ENCODE measurements around the gene SLC39A11. TPM values are rescaled to one million over a fixed set of nuclear protein-coding genes. Genes with fewer than 3 reads are reported as not detected.
A peak's percentile ranks its signal among the peaks of the same experiment; 100 is the strongest.

The SLC39A11 gene
- polyA plus RNA-seq, 1 of the 3 experiments (the other 2 are of a cell fraction): 23.5 TPM

DNA sequence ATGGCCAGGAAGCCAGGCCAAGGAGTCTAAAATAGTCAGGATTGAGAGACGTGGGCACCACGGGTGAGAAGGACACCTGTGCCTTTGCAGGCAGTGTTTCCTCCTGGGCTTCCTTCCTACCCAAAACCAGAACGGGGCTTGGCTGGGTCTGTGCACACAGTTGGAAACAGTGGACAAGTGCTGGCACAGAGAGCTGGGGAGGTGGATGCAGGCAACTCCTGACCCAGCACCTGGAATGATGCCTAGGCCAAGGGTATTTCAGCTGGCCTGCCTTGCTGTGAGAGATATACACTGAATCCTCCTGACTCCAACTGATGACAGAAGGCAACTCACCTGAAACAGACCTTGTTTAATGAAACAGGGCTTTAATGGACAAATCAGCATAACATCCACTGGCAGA lies 186.2 kb downstream of the SLC39A11 start:
- no peak overlapping the region for H3K27ac ChIP-seq (ENCODE audit: low read depth in 2 of 2, low read length in 1 of 2)
- no peak for TF ChIP-seq NRF1 (IDR thresholded peaks at IDR 0.05; ENCODE audit: low read depth, low read length)
- 89% methylated on average over 3 of the region's 3 CpGs for WGBS (ENCODE audit: low lambda C conversion rate)
- no peaks in the 10 kb centered on the region for H3K9me2 ChIP-seq
- peaks cover 0 to 7% of the 10 kb centered on the region in 2 experiments; a peak in 1 of 4 replicates for H3K4me1 ChIP-seq (ENCODE audit: control insufficient read depth in 1 of 2, insufficient read depth in 2 of 2, low read depth in 1 of 2, low read length in 1 of 2)
- no peaks in the 10 kb centered on the region for H4K20me1 ChIP-seq (ENCODE audit: insufficient read depth)
- H3K4me2 ChIP-seq: no peak overlapping the region
- H3K79me2 ChIP-seq (ENCODE audit: insufficient read depth): no peaks in the 10 kb centered on the region
- POLR2A ChIA-PET: no interaction called here
- CTCF ChIA-PET: interaction anchor here (0.5 kb wide), 1 partner anchor 222 kb away, joined by 3 read pairs; no protein-coding TSS in a partner anchor
- no peak overlapping the region for H2AFZ ChIP-seq (ENCODE audit: low read depth)
- no peak overlapping the region for H3K4me3 ChIP-seq (ENCODE audit: low read depth in 2 of 2, low read length in 1 of 2)
- H3K27me3 ChIP-seq (ENCODE audit: insufficient read depth): no peaks in the 10 kb centered on the region
- H3K9me3 ChIP-seq: no peaks in the 10 kb centered on the region
- DNase-seq: no peak
- no peak overlapping the region for H3K9ac ChIP-seq
- H3F3A ChIP-seq (replicated peaks; ENCODE audit: insufficient read depth): no peaks in the 10 kb centered on the region
- H3K36me3 ChIP-seq (replicated peaks in 1 of 2; ENCODE audit: control insufficient read depth in 1 of 2, insufficient read depth in 2 of 2, low read length in 1 of 2): no peaks in the 10 kb centered on the region

DNA sequence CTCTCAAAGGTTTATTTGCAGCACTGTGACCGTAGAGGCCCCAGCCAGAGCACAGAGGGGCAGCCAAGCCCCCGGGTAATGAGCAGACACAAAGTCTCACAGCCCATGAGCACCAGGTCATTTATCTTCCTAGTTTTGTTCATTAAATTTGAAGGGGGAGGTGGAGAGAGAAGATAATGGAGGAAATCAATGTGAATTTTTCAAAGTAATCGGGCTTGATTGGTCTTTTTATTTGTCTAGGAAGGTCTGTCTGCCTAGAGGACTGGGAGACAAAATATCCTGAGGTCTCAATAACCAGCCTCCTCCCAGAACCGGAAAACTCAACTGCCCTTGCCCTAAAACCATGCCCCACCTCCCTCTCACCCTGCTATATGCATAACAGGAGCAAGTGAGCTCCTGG lies 189.0 kb downstream of the SLC39A11 start:
- WGBS (ENCODE audit: low lambda C conversion rate): 44% methylated on average over 4 of the region's 4 CpGs
- H3K4me3 ChIP-seq (ENCODE audit: low read depth in 2 of 2, low read length in 1 of 2): no peak overlapping the region
- H3K9me3 ChIP-seq: no peaks in the 10 kb centered on the region
- H2AFZ ChIP-seq (ENCODE audit: low read depth): no peak overlapping the region
- no peaks in the 10 kb centered on the region for H3K27me3 ChIP-seq (ENCODE audit: insufficient read depth)
- H3K9ac ChIP-seq: no peak overlapping the region
- peak overlapping the region in 1 of 2 experiments; percentile 45; a peak in 1 of 4 replicates for H3K27ac ChIP-seq (ENCODE audit: low read depth in 2 of 2, low read length in 1 of 2)
- no peaks in the 10 kb centered on the region for H4K20me1 ChIP-seq (ENCODE audit: insufficient read depth)
- CTCF ChIA-PET: no interaction called here
- no peaks in the 10 kb centered on the region for H3K36me3 ChIP-seq (replicated peaks in 1 of 2; ENCODE audit: control insufficient read depth in 1 of 2, insufficient read depth in 2 of 2, low read length in 1 of 2)
- no peak overlapping the region for H3K4me2 ChIP-seq
- TF ChIP-seq EP300 (IDR thresholded peaks at IDR 0.05; ENCODE audit: borderline replicate concordance in 1 of 2, low read depth in 1 of 2, low read length in 1 of 2) (peak in 1 of 2 experiments; percentile 51; a peak in 2 of 4 replicates), RXRA (IDR thresholded peaks at IDR 0.05; ENCODE audit: borderline replicate concordance, low read depth) (no peak), SIN3A (IDR thresholded peaks at IDR 0.05; ENCODE audit: borderline replicate concordance, low read depth, low read length) (no peak)
- DNase-seq: peak; percentile 65
- H3K9me2 ChIP-seq: no peaks in the 10 kb centered on the region
- no peaks in the 10 kb centered on the region for H3F3A ChIP-seq (replicated peaks; ENCODE audit: insufficient read depth)
- POLR2A ChIA-PET: no interaction called here
- H3K79me2 ChIP-seq (ENCODE audit: insufficient read depth): no peaks in the 10 kb centered on the region
- peaks cover 0 to 14% of the 10 kb centered on the region in 2 experiments; a peak in 1 of 4 replicates for H3K4me1 ChIP-seq (ENCODE audit: control insufficient read depth in 1 of 2, insufficient read depth in 2 of 2, low read depth in 1 of 2, low read length in 1 of 2)

DNA sequence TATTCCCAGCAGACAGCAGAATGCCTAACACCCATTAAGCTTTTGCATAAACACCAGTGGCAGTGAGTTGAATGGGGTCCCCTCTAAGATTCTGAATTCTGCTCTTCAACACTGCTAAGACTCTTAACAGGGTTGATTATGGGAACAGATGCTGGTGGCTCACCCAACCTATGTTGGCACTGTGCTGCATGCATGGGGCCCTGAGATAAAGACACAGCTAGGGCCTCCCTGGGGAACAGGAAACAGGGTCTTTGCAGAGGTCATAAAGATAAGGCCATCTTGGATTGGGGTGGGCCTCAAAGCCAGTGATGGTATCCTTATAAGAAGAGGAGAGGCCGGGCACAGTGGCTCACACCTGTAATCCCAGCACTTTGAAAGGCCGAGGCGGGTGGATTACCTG lies 190.8 kb downstream of the SLC39A11 start:
- Histone ChIP-seq H3K9ac (no peak overlapping the region), H4K20me1 (ENCODE audit: insufficient read depth) (no peaks in the 10 kb centered on the region), H3K4me1 (ENCODE audit: control insufficient read depth in 1 of 2, insufficient read depth in 2 of 2, low read depth in 1 of 2, low read length in 1 of 2) (peaks cover 0 to 14% of the 10 kb centered on the region in 2 experiments; a peak in 1 of 4 replicates), H3K27ac (ENCODE audit: low read depth in 2 of 2, low read length in 1 of 2) (no peak overlapping the region), H3K79me2 (ENCODE audit: insufficient read depth) (no peaks in the 10 kb centered on the region), H3K9me3 (no peaks in the 10 kb centered on the region), H3K4me2 (no peak overlapping the region), H3K4me3 (ENCODE audit: low read depth in 2 of 2, low read length in 1 of 2) (no peak overlapping the region), H3K27me3 (ENCODE audit: insufficient read depth) (no peaks in the 10 kb centered on the region), H3K9me2 (no peaks in the 10 kb centered on the region), H2AFZ (ENCODE audit: low read depth) (no peak overlapping the region), H3F3A (replicated peaks; ENCODE audit: insufficient read depth) (no peaks in the 10 kb centered on the region), H3K36me3 (replicated peaks in 1 of 2; ENCODE audit: control insufficient read depth in 1 of 2, insufficient read depth in 2 of 2, low read length in 1 of 2) (no peaks in the 10 kb centered on the region)
- POLR2A ChIA-PET: no interaction called here
- DNase-seq: no peak
- CTCF ChIA-PET: no interaction called here
- 97% methylated on average over 3 of the region's 3 CpGs for WGBS (ENCODE audit: low lambda C conversion rate)
- TF ChIP-seq NRF1 (IDR thresholded peaks at IDR 0.05; ENCODE audit: low read depth, low read length) (no peak), USF2 (IDR thresholded peaks at IDR 0.05; ENCODE audit: borderline replicate concordance, low read depth, low read length) (no peak)
